Calu3 (cell line): ENCODE data around the gene F10. TPM values are rescaled to one million over a fixed set of nuclear protein-coding genes. Genes with fewer than 3 reads are reported as not detected.

ENCODE experiments used
- BruUV-seq: library from RNA; stranded (reverse); fragments of 400-500 nt; replicated peaks from 2 replicates; lab custom pipeline; 2021; lab: Mats Ljungman, UMichigan
- CTCF ChIA-PET: fragments of 300-600 bp; sonication (Branson Sonifier 250); formaldehyde crosslinking; loops from one replicate; lab custom pipeline; 2022; ENCODE audit warnings: antibody characterized with exemption; lab: Charles Lee
- DNase-seq: peaks from one replicate; pipeline ENCODE4 v3.0.0; 2022
- H3K27ac Mint-ChIP-seq: one replicate; pipeline ENCODE4 v1.8.0; 2022; ENCODE audit warnings: mixed read lengths; ENCODE audit not compliant: unreplicated experiment
- H3K27me3 Mint-ChIP-seq: one replicate; pipeline ENCODE4 v1.8.0; 2022; ENCODE audit warnings: mixed read lengths; ENCODE audit not compliant: unreplicated experiment
- H3K36me3 Mint-ChIP-seq: one replicate; pipeline ENCODE4 v1.8.0; 2022; ENCODE audit warnings: mild to moderate bottlenecking, moderate library complexity, mixed read lengths; ENCODE audit not compliant: insufficient read depth, unreplicated experiment
- H3K4me1 Mint-ChIP-seq: one replicate; pipeline ENCODE4 v1.8.0; 2022; ENCODE audit warnings: mild to moderate bottlenecking, low read depth, mixed read lengths; ENCODE audit not compliant: unreplicated experiment
- H3K4me3 Mint-ChIP-seq: one replicate; pipeline ENCODE4 v1.8.0; 2022; ENCODE audit warnings: mild to moderate bottlenecking, low read depth, moderate library complexity, mixed read lengths; ENCODE audit not compliant: unreplicated experiment
- H3K9me3 Mint-ChIP-seq: one replicate; pipeline ENCODE4 v1.8.0; 2022; ENCODE audit warnings: low read depth, mixed read lengths; ENCODE audit not compliant: unreplicated experiment
- intact Hi-C: fragments of 100-400 bp; cut with micrococcal nuclease; formaldehyde crosslinking; loops from one replicate; pipeline ENCODE4 v1.10.0; 2022; ENCODE audit not compliant: unreplicated experiment
- total RNA-seq: library from RNA; stranded (reverse); gene quantifications from 2 replicates; pipeline ENCODE4 v1.2.3, GENCODE V29; 2022
- TF ChIP-seq, protein P1 (sequence below): fragments of 200-600 bp; IDR thresholded peaks from one replicate; pipeline ENCODE4 v1.8.0; 2022; ENCODE audit warnings: antibody characterized with exemption; ENCODE audit not compliant: unreplicated experiment

F10 gene
- total RNA-seq, 1 experiment from 2014 or later = not detected

DNA sequence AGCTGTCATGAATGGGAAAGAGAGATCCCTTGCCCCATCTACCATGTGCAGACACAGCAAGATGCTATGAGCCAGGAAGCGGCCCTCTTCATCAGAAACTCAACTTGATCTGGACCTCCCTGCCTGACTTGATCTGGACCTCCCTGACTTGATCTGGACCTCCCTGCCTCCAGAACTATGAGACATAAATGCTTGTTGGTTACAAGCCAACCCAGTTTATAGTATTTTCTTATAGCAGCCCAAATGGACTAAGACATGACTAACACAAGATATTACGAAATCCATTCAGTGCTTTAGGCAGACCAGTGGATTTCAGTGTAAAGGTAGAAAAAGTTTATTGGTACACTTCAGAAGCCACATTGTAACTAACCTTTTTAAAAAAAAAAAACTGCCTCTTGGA, 70.3 kb downstream of the F10 start:
- CTCF ChIA-PET = no interaction called here
- H3K9me3 Mint-ChIP-seq = no peaks in the 10 kb centered on the region
- no peak overlapping the region for H3K4me3 Mint-ChIP-seq
- no peak for DNase-seq
- no peak overlapping the region for H3K27ac Mint-ChIP-seq
- BruUV-seq = no TSS peak
- no peaks in the 10 kb centered on the region for H3K27me3 Mint-ChIP-seq
- TF ChIP-seq, protein P1, sequence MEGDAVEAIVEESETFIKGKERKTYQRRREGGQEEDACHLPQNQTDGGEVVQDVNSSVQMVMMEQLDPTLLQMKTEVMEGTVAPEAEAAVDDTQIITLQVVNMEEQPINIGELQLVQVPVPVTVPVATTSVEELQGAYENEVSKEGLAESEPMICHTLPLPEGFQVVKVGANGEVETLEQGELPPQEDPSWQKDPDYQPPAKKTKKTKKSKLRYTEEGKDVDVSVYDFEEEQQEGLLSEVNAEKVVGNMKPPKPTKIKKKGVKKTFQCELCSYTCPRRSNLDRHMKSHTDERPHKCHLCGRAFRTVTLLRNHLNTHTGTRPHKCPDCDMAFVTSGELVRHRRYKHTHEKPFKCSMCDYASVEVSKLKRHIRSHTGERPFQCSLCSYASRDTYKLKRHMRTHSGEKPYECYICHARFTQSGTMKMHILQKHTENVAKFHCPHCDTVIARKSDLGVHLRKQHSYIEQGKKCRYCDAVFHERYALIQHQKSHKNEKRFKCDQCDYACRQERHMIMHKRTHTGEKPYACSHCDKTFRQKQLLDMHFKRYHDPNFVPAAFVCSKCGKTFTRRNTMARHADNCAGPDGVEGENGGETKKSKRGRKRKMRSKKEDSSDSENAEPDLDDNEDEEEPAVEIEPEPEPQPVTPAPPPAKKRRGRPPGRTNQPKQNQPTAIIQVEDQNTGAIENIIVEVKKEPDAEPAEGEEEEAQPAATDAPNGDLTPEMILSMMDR = no peak
- peaks cover 19% of the 10 kb centered on the region for H3K36me3 Mint-ChIP-seq
- intact Hi-C loops = no loop called here
- H3K4me1 Mint-ChIP-seq = no peaks in the 10 kb centered on the region

DNA sequence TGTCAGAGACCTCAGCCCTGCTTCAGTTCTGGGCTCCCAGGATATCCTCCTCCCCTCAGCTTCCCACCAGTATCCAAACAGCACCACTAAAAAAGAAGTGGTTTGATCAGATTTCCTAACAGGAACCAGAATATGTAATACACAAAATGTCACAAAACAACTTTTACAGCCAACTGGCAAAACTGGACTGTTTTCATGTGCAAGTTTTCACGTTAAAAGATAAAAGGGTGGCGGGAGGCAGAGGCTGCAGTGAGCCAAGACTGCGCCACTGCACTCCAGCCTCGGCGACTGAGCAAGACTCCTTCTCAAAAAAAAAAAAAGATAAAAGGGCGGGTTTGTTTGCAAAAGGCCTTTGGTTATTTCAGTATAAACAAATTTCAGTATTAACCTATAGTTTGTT, 72.8 kb downstream of the F10 start:
- TF ChIP-seq, protein P1 = no peak
- H3K27me3 Mint-ChIP-seq = no peaks in the 10 kb centered on the region
- no peak for DNase-seq
- no TSS peak for BruUV-seq
- H3K27ac Mint-ChIP-seq = no peak overlapping the region
- intact Hi-C loops = no loop called here
- H3K4me1 Mint-ChIP-seq = no peaks in the 10 kb centered on the region
- no peaks in the 10 kb centered on the region for H3K9me3 Mint-ChIP-seq
- CTCF ChIA-PET = no interaction called here
- no peak overlapping the region for H3K4me3 Mint-ChIP-seq
- H3K36me3 Mint-ChIP-seq = peaks cover 5% of the 10 kb centered on the region

DNA sequence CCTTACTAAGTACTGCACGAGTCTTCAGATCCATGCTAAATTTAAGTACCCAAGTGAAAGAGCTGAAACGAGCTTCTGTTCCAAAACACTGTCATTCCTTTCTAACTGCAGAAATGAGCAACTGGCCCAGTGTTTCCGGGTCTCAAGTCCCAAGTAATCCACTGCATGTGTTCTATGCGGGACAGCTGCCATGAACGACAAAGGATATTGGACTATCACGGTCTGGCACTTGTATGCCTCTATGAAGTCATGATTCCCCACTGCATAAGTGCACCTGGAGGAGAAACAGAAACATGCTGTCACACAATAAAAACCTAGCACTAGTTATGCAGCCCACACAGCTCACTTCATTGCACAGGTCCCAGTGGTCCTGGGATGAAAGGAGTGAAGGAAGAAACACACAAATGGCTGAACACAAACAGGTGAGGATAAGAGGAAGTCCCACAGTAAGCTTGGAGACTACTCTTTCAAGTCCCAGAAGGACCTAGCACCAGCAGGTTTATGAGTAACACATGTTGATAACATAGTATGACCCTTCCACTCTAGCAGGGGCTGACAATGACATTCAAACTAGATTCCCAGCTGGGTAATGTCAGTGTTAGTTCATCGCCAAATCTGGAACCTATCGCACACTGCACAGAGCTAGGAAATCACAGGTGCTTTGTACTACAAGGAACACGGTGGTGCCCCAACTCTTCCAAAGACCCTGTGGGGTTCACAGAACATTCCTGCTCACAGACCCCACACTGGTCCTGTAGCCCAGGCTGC, 74.6 kb downstream of the F10 start:
- CTCF ChIA-PET = no interaction called here
- BruUV-seq = no TSS peak
- no peak overlapping the region for H3K27ac Mint-ChIP-seq
- peaks cover 5% of the 10 kb centered on the region for H3K36me3 Mint-ChIP-seq
- no peaks in the 10 kb centered on the region for H3K4me1 Mint-ChIP-seq
- intact Hi-C loops = no loop called here
- no peak overlapping the region for H3K4me3 Mint-ChIP-seq
- no peaks in the 10 kb centered on the region for H3K9me3 Mint-ChIP-seq
- TF ChIP-seq, protein P1 = no peak
- DNase-seq = no peak
- H3K27me3 Mint-ChIP-seq = no peaks in the 10 kb centered on the region

Other genes with a start within 250 kb of the F10 start
- 12.9 and 14.2 TPM in 2 replicates for gene MCF2L, start 153.6 kb upstream of the F10 start, total RNA-seq
- gene F7, start 17.0 kb upstream of the F10 start, total RNA-seq = not detected in 2 replicates
- gene PROZ, start 35.8 kb downstream of the F10 start, total RNA-seq = not detected in 2 replicates
- 21.1 and 21.2 TPM in 2 replicates for gene PCID2, start 85.9 kb downstream of the F10 start, total RNA-seq
- 27.3 and 32.1 TPM in 2 replicates for gene CUL4A, start 86.8 kb downstream of the F10 start, total RNA-seq
- gene LAMP1, start 174.4 kb downstream of the F10 start, total RNA-seq = 70.7 and 84.1 TPM in 2 replicates
- gene GRTP1, start 241.3 kb downstream of the F10 start, total RNA-seq = 1.9 and 5.7 TPM in 2 replicates